IPS DF 4.7 (cell line): ENCODE data around the gene IQSEC2.

ENCODE experiments used
- DNase-seq: peaks from one replicate; pipeline ENCODE4 v3.0.0-alpha.2; 2013; ENCODE audit warnings: low spot score; ENCODE audit errors: extremely low read depth

Gene IQSEC2

DNA sequence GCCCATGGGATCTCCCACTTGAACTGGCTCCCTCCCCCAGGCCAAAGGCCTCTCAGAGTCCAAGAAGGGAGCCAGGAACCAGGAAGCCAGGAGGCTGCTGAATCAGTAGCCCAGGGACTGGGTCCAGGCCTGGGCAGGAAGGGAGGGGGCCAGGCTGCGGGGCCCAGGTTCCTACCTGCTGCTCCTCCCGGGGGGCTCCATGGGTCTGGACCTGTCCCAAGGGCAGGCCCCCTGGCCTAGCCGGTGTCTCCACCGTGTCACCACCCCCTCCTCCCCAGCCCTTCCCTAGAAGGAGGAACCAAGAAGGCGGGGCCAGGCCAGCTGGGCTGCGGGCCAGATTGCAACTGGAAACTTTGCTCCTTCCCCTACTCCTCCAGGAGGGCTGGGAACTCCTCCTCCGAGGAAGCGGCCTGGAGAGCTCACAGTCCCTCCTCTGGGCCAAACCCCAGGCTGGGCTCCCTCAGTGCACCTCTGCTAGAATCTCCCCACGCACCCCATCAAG is at the start of gene IQSEC2:
Gene IQSEC2 (minus strand): TSS at position 264 of the 502 bp plus-strand sequence.
- no peak for DNase-seq

DNA sequence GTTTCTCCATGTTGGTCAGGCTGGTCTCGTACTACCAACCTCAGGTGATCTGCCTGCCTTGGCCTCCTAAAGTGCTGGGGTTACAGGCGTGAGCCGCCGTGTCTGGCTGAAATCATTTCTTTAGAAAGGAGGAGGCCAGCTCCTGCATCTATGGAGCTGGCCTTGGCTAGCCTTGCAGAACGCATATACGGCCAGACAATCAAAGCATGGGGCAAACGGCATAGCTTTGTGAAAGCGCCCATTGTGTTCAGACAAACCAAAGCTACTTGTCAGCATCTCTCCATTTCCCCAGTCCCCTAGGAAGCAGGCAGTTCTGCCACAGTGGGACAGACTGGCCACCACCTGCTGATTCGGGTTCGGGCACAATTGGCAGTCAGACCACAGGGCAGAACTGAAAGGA is 48.9 kb upstream of the IQSEC2 start:
- no peak for DNase-seq

DNA sequence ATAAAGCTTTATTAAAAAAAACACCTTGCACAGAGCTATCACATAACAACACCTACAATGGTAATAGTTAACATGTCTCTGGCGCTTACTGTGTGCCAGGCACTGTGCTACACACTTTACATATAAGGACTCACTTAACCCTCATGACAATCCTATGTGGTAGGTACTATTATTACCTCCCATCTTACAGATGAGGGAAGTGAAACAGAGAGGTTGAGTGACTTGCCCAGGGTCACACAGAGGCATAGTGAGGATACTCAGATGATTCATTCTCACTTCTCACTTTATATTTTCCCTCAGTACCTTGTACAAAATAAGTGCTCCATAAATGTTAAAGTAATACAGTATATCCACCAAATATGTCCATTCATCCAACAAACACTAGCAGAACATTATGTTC is 43.4 kb upstream of the IQSEC2 start:
- DNase-seq = no peak

DNA sequence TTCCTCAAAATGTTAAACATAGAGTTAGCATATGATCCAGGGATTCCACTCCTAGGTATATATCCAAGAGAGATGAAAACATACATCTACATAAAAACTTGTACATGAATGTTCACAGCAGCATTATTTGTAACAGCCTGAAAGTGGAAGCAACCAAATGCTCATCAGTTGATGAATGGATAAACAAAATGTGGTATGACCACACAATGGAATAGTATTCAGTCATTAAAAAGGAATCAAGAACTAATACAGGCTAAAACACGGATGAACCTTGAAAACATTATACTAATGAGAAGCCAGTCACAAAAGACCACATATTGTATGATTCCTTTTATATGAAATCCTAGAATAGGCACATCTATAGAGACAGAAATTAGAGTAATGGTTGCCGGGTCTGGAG is 42.7 kb upstream of the IQSEC2 start:
- DNase-seq = no peak

DNA sequence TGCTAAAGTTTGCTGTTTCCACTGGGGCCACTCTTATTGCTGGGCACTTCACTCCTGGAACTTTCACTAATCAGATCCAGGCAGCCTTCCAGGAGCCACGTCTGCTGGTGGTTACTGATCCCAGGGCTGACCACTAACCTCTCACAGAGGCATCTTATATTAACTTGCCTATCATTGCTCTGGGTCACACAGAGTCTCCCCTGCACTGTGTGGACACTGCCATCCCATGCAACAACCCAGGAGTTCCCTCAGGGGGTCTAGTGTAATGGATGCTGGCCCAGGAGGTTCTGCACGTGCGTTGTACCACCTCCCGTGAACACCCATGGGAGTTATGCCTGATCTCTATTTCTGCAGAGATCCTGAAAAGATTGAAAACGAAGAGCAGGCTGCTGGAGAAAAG is 41.8 kb upstream of the IQSEC2 start:
- DNase-seq = no peak

DNA sequence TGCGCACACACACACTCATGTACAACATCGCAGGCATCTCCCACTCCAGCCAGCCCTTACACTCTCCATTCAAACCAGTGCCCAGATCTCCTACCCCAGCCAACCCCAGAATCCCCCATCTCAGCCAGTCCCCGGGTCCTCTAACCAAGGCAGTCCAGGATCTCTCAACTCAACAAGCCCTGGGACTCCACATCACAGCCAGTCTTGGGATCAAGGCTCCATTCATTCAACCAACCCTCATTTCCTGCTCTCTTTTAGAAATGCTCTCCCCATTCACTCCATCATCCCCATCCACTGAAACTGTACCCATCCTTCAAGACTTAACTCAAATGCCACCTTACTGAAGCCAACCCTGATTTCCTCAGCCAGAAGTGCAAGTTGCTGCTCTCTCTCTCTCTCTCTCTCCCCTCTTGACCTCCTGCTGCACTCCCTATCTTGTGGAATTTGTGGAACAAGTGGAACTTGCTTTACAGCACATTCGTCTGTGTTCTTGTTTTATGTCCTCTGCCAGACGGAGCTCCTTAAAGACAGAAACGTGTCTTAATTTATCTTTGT is 40.6 kb upstream of the IQSEC2 start:
- DNase-seq = no peak

DNA sequence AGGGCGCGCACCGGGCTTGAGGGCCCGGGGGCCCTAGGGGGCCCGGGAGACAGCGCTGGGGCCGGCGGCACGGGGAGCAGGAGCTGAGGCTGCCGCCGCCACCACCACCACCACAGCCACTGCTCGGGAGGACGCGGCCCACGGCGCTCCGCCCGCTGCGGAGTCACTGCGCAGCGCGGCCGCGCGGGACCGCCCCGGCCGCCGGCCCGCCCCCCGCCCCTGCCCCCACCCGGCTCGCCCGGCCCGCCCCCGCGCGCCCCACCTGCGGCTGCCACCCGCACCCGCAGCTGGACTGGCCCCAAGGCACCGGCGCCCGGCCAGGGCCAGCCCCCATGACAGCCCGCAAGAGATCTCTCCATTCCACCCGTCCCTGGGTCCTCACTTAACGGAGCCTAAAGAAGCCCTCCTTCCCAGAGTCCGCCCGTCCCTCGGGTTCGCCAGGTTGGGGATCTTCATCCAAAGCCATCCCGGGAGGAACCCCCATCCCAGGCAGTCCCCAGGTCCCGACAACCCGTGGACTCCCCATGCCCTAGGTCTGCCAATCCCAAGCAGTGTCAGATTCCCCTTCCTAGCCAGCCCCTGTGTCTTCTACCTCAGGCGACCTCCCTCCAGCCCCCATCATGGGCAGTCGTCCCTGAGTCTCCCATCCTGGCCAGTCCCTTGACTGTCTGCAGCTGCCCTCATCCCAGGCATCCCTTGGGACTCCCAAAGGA is 40.0 kb upstream of the IQSEC2 start:
- no peak for DNase-seq

DNA sequence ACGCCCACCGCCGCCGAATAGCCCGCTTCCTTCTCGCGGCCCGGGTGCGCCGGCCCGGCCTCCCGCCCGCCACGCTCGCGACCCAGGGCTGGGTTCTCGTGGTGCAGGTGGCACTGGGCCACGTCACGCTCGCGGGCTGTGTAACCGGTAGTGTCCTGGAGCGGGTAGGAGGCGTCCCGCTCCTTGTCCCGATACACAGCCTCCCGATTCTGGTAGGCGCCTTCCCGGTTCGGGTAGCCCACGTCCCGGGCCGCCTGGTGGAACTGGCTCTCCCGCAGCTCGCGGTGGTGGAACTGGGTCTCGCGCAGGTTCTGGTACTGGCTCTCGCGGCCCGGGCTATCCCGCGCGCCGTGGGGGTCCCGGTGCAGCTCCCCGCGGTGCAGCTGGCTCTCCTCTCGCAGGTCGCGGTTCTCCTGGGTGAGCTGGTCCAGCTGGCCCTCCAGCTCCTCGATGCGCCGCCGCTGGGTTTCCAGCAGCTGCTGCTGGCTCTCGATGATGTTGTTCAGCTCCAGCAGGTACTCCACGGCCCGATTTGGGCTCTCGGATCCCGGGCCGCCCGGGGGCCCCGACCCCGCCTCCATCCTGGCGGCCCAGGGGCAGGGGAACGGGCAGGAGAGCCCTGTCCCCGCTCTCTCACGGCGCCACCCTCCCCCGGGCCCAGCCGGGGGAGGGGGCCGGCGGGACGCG is 39.3 kb upstream of the IQSEC2 start:
- DNase-seq = no peak

DNA sequence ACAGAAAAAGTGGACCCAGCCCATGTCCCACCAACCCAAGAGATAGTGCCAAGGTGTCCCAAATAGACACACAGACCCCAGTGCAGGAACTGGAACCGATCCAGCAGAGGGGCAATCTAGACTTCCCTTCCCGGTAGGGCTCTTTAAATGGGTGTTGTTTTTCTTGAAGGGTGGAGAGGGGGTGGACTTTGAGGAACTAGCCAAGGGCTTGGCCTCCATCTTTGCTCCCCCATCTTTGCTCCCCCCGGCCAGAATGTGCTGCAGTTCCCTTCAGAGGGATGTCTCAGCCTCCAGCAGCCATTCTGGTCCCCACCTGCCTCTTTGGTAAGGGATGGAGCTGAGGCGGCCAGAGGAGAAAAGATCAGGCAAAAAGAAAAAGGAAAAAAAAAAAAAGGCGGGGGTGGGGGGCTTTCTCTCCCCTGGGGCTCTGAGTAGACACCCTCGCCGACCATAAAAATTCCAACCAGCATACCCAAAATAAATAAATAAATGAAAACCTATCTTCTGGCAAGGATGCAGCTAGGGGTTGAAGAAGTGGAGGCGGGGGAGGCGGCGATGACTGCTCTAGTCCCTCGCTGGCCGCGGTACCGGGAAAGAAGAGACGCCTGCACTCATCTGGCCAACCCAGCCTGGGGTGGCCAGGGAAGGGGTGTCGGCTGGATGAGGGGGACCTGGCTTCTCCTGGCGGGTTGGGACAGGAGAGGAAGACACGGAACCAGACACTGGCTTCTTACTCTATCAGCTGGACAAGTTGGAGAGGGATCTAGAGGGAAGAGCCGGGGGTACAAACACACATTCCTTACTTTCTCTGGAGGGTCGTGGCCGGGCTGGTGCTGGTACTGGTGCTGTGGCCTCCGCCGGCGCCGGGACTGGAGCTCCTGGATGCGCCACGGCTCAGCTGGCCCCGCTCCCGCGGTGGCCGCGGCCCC is 38.5 kb upstream of the IQSEC2 start:
- no peak for DNase-seq

DNA sequence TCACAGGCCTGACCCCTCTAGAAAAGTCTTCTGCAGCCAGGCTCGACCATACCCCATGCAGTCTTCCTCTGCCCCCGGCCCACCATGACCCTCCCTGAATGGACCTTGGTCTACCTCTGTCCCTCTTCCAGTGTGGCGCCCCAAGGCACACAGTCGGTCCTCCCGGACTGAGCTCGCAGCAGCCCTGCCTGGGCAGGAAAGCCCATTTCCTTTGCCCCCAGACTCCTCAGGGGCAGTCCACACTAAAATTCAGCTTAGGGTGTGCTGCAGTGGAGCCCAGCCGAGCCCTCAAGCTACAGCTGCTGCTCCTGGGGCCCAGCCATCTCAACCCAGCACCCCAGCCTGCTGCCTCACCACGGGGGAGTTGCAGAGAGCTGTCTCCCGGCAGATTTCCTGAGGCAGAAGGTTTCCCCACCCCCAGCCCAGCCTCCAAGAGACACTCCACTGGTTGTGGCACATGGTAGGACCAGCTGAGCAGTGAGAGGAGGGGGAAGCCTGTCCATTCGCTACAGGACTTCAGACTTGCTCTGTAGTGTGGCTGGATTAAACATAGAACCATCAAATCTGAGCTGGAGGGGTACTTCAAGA is 37.5 kb upstream of the IQSEC2 start:
- no peak for DNase-seq

DNA sequence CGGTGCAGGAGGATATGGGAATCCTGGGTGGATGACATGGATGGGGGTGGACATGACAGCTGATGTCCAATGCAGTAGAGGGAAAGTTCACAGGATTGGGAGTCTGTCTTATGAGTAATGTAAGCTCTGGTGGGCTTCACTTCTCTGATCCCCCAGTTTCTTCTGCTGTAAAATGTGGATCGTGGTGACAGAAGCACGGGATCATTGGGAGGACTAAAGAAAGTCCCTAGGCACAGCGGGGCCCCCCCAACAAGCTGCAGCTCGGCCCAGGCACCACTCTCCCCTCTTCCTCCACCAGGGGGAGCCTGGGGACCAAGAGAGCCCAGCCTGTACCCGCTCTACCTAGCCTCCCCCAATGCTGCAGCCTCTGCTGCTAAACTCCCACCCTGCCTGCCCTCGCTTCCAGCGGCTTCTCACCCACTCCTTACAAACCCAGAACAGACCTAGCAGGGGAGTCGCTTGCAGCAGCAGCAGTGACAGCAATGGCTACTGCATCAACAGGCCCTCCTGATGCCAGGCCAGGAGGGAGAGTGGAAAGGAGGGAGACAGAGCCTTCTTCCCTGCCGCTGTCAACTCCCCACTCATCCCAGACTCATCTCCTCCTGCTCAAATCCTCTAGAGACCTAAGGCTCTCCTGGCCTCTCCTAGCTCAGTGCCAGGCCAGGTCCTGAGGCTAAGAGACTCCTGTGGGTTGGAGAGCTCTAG is 36.1 kb upstream of the IQSEC2 start:
- no peak for DNase-seq

DNA sequence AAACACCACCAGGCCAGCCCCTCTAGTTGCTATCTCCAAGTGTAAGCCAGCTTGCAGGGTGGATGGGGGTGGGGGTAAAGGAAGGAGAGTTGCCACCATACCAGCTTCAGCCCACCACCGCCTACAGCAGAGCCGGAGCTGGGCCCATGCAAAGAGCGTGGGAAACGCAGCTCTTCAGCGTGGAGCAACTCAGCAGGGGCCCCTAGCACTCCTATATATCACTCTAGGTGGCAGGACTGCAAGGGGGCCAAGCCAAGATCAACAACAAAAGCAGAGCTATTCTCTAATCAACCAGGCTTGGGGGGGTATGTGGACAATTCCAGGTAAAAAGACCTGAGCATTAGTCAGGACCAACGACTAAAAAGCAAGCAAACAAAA is 35.5 kb upstream of the IQSEC2 start:
- DNase-seq = no peak

DNA sequence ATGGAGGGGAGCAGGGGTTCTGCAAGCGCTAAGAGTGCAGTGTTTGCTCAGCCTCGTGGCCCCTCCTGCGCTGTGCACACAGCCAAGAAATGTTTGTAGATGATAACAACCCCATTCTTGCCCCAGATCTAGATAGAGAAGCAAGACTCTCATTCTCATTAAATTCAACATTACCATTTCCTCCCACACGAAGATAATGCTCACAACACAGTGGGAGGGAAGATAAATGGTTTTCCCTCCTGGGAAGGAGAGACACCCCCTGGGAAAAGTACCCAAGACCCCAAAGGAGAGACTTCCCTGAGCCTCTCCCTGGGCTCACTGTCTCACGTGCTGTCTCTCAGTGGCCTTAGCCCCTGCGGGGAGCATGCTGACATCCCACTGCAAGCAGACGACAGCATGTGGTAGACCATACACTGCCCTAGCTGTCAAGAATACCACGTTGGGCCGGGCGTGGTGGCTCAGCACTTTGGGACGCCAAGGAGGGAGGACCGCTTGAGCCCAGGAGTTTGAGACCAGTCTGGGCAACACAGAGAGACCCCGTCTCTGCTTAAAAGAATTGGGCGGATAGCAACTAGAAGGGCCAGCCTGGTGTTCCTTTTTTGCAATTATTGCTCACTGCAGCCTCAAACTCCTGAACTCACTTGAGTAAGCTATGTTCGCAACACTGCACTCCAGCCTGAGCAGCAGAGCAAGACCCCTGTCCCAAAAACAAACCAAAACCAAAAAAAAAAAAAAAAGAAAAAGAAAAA is 34.9 kb upstream of the IQSEC2 start:
- no peak for DNase-seq

DNA sequence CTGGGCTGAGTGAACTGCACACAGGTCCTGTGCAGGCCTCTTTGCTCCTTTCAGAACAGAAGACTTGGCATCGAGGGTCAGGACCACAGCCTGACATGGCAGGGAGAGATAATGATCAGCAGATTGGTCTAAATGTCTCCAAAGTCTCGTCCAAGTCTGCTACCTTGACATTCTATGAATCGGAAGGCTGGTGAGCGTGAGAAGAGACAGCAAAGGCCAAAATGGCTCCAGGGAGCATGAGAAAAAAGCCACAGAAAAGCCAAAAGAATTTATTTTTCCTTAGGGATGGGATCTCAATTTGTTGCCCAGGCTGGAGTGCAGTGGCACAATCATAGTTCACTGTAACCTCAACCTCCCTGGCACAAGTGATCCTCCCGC is 32.3 kb upstream of the IQSEC2 start:
- no peak for DNase-seq

DNA sequence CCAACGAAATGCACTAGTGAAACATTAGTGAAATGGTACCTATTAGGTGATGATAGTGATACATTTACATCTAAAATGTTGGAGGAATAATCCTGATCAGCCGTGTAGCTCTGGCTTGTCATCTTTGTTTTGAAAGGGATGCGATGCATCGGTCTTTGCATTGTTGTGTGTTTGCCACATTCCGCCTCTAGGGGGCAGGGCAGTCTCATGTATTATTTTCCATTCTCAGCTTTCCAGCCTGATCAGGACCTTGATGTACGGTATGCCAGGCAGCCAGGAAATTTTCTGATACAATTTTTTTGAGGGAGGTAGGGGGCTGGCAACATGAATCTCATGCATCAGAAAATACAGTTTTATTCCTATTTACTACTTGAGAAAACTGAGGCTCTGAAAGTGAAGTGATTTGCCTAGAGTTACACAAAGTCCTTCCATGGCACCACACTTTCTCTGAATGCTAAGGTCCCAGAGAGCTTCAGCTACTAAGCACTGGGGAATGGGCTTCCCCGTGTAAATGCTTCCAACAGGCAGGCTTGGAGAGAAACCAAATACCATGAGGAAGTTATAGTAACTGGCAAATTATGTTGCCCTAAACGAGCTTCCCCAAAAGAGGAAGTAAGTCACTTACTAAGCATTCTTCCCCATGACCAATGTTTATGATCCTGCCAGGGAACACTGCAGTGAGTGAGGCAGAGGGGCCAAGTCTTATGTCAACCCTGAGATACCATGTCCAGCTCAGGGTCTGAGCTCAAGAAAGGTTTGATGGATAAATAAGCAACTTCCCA is 31.8 kb upstream of the IQSEC2 start:
- no peak for DNase-seq

DNA sequence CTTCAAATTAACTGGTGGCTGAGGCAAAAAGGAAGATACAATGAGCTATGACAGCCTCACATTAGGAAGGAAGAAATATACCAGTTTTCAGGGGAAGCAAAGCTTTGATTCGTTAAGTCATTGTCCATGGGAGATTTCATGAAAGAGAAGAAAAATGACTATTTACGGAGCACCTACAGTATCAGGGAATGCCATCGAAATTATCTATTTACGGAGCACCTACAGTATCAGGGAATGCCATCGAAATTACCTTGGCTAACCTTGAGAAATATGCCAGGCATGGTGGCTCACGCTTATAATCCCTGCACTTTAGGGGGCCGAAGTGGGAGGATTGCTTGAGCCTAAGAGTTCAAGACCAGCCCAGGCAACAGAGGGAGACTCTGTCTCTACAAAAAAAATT is 28.5 kb upstream of the IQSEC2 start:
- DNase-seq = no peak

DNA sequence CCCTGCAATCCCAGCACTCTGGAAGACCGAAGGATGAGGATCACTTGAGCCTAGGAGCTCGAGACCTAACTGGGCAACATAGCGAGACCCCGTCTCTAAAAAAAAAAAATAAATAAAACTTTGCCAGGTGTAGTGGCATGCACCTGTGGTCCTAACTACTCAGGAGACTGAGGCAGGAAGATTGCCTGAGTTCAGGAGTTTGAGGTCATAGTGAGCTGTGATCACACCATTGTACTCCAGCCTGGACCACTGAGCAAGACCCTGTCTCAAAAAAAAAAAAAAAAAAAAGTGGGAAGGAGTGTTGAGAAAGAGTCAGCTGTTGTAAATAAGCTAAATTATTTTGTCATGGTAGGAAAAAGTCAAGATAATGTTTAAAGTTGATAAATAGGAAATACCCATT is 27.5 kb upstream of the IQSEC2 start:
- no peak for DNase-seq

DNA sequence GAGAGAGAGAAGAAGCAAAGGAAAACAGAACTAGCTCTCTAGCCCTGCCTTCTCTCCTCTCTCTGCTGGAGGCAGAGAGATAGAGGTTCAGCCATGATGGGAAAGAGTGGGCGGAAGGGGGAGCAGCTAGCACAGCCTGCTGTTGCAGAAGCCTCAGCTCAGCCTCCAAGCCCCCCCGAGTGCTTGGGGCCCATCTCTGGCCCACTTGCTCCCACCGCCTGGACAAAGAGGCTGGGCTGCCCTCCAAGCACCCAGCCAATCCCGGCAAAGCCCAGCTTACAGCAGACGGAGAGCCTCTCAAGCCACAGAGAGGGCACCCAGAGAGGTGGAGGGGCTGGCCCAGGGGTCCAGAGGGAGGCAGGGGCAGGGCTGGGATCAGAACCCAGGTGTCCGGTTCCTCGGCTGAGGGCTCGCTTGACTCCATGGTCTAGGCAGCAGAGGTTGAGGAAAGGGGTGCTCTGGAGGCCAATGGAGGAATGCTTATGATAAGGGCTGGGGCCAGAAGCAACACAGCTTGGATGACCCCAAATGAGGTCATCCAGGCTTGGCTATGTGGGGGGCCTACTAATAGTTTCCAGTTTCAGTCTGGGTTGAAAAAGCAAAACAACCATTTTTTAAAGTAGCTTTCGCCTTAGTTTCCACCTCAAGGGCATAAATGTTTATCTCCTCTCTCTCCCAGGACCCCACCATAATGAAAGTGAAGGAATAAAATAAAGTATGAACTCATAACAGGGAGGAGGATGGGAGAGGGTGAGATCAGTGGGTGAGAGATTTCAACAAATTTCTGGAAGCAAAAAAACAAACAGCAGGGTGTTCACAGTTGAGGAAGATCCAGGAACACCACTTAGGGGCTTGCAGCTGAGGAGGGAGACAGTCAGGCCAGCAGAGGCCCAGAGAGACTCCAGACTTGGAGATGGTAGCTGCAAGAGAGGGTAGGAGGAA is 24.9 kb upstream of the IQSEC2 start:
- no peak for DNase-seq
